Endothelial cell of umbilical vein (primary cell): ENCODE measurements around the gene ADAMTS12. TPM values are rescaled to one million over a fixed set of nuclear protein-coding genes. Genes with fewer than 3 reads are reported as not detected.

Source experiments
- BruUV-seq: library from RNA; stranded (reverse); fragments of 400-500 nt; replicated peaks from 2 replicates; lab custom pipeline; 2021; lab: Mats Ljungman, UMichigan
- CTCF ChIA-PET: fragments of 300-600, 350-600 bp; sonication (Branson Sonifier 250); formaldehyde crosslinking; loops from one replicate; lab custom pipeline; 2021; ENCODE audit warnings: antibody characterized with exemption, inconsistent platforms; lab: Charles Lee
- POLR2A ChIA-PET: fragments of 300-600, 350-600 bp; sonication (Branson Sonifier 250); formaldehyde crosslinking; loops from one replicate; lab custom pipeline; 2021; ENCODE audit warnings: antibody characterized with exemption, inconsistent platforms; lab: Charles Lee
- DNase-seq: peaks from one replicate; pipeline ENCODE4 v3.0.0-alpha.2; 2011; ENCODE audit warnings: low read depth, low spot score
- FAIRE-seq: peaks from 2 replicates; lab custom pipeline; 2011; peaks lifted over from hg19 to GRCh38; lab: Jason Lieb, UNC
- H2AFZ ChIP-seq: 2 replicates; pipeline ENCODE4 v1.6.0; 2012; ENCODE audit warnings: low read depth, low read length, control low read depth, inconsistent platforms
- H3K27ac ChIP-seq: 2 replicates; pipeline ENCODE4 v1.5.1; 2011; ENCODE audit warnings: low read depth, mild to moderate bottlenecking, control low read depth, low read length, moderate library complexity; ENCODE audit not compliant: insufficient read depth
- H3K27me3 ChIP-seq, 2 experiments: 2 replicates each; pipeline versions ENCODE4 v1.6.0 to v1.6.1; 2011; ENCODE audit warnings: low read length in 2 of 2, mixed read lengths in 1 of 2; ENCODE audit not compliant: control insufficient read depth in 2 of 2, insufficient read depth in 2 of 2
- H3K36me3 ChIP-seq, 2 experiments: 2 replicates in 1 of 2; 3 replicates in 1 of 2; pipeline ENCODE4 v1.5.1; 2011; ENCODE audit warnings: low read length in 2 of 2, mild to moderate bottlenecking in 1 of 2, moderate library complexity in 1 of 2; ENCODE audit not compliant: control insufficient read depth in 2 of 2, insufficient read depth in 2 of 2; ENCODE audit errors: extremely low read depth in 1 of 2
- H3K4me1 ChIP-seq: 3 replicates; pipeline ENCODE4 v1.5.1; 2011; ENCODE audit warnings: mild to moderate bottlenecking, low read length; ENCODE audit not compliant: control insufficient read depth, insufficient read depth; ENCODE audit errors: extremely low read depth
- H3K4me2 ChIP-seq: 2 replicates; pipeline ENCODE4 v1.6.1; 2011; ENCODE audit warnings: low read length, control low read depth, mixed read lengths; ENCODE audit not compliant: insufficient read depth
- H3K4me3 ChIP-seq, 3 experiments: fragments of 200-600 bp in 1 of 3; sonication (generic), shearing (Covaris generic) in 1 of 3; replicated peaks in 1 of 3; 2 replicates each; pipeline ENCODE4 v1.5.1; 2011 to 2016; ENCODE audit warnings: control low read depth in 3 of 3, low read length in 3 of 3, mild to moderate bottlenecking in 2 of 3, inconsistent platforms in 1 of 3, low read depth in 1 of 3, moderate library complexity in 1 of 3; ENCODE audit not compliant: insufficient read depth in 1 of 3
- H3K79me2 ChIP-seq: 2 replicates; pipeline ENCODE4 v1.6.0; 2012; ENCODE audit warnings: low read length, inconsistent platforms; ENCODE audit not compliant: control insufficient read depth, insufficient read depth
- H3K9ac ChIP-seq: replicated peaks from 2 replicates; pipeline ENCODE3; 2011; ENCODE audit warnings: low read length, control low read depth; ENCODE audit not compliant: insufficient read depth; ENCODE audit errors: extremely low read depth
- H3K9me1 ChIP-seq: replicated peaks from 3 replicates; pipeline ENCODE4 v1.6.0; 2011; ENCODE audit warnings: mild to moderate bottlenecking, low read length; ENCODE audit not compliant: control insufficient read depth, insufficient read depth; ENCODE audit errors: extremely low read depth
- H3K9me3 ChIP-seq: replicated peaks from 2 replicates; pipeline ENCODE4 v1.5.1; 2012; ENCODE audit warnings: low read length, inconsistent platforms; ENCODE audit not compliant: control insufficient read depth, insufficient read depth
- H4K20me1 ChIP-seq: replicated peaks from 2 replicates; pipeline ENCODE3; 2011; ENCODE audit warnings: mild to moderate bottlenecking, low read length; ENCODE audit not compliant: control insufficient read depth, insufficient read depth; ENCODE audit errors: extremely low read depth
- EZH2 ChIP-seq: IDR thresholded peaks from 2 replicates; pipeline ENCODE4 v1.6.1; 2012; ENCODE audit warnings: borderline replicate concordance, low read depth, mild to moderate bottlenecking, moderate library complexity, low read length, inconsistent platforms; ENCODE audit not compliant: severe bottlenecking
- FOS ChIP-seq: IDR thresholded peaks from 2 replicates; pipeline ENCODE4 v1.6.1; 2011; ENCODE audit warnings: mild to moderate bottlenecking, low read length, moderate library complexity, borderline replicate concordance; ENCODE audit not compliant: insufficient read depth
- GATA2 ChIP-seq: IDR thresholded peaks from 2 replicates; pipeline ENCODE4 v1.7.0; 2011; ENCODE audit warnings: low read depth, mild to moderate bottlenecking, moderate library complexity, mixed read lengths, low read length; ENCODE audit not compliant: insufficient read length, insufficient read depth
- JUN ChIP-seq: IDR thresholded peaks from 2 replicates; pipeline ENCODE4 v1.6.1; 2011; ENCODE audit warnings: borderline replicate concordance, low read depth; ENCODE audit not compliant: insufficient read length, insufficient read depth
- MYC ChIP-seq: IDR thresholded peaks from one replicate; pipeline ENCODE4 v1.6.1; 2011; ENCODE audit warnings: mild to moderate bottlenecking, low read depth, low read length
- POLR2A ChIP-seq: IDR thresholded peaks from 2 replicates; pipeline ENCODE4 v1.6.1; 2012; ENCODE audit warnings: low read depth, mild to moderate bottlenecking, control low read depth, low read length
- POLR2AphosphoS5 ChIP-seq: IDR thresholded peaks from 2 replicates; pipeline ENCODE4 v1.6.1; 2012; ENCODE audit warnings: low read depth, mild to moderate bottlenecking, control low read depth, low read length, moderate library complexity; ENCODE audit not compliant: insufficient read depth
- dilution Hi-C: fragments of 300-500 bp; cut with MboI; formaldehyde crosslinking; loops from one replicate; pipeline ENCODE4 v1.15.0; 2019; ENCODE audit warnings: low sequenced_read_pairs; ENCODE audit not compliant: extremely low pct_ligation_motif_present
- intact Hi-C: fragments of 100-400 bp; cut with micrococcal nuclease; formaldehyde crosslinking; loops from one replicate; pipeline ENCODE4 v1.10.0; 2022
- polyA plus RNA-seq, 4 experiments: library from polyadenylated mRNA; depleted of rRNA in 3 of 4; stranded (reverse) in 3 of 4; unstranded in 1 of 4; fragments of >200 nt; gene quantifications; 2 replicates each; pipeline versions ENCODE4 v1.2.1 to v1.2.3, GENCODE V29; 2011 to 2012; ENCODE audit warnings: missing spikeins in 1 of 4
- total RNA-seq: library from RNA; stranded (reverse); gene quantifications from 2 replicates; pipeline ENCODE4 v1.2.3, GENCODE V29; 2021
- TF ChIP-seq, protein P1 (sequence below), 2 donors: IDR thresholded peaks; 1 replicate in 1 of 2; 2 replicates in 1 of 2; pipeline ENCODE4 v1.5.1; 2011; ENCODE audit warnings: low read length in 2 of 2, mild to moderate bottlenecking in 2 of 2, moderate library complexity in 2 of 2, control low read depth in 1 of 2, inconsistent platforms in 1 of 2, low read depth in 1 of 2; ENCODE audit not compliant: insufficient read depth in 1 of 2; ENCODE audit errors: extremely low read depth in 1 of 2
- TF ChIP-seq, protein P2 (sequence below): IDR thresholded peaks from 2 replicates; pipeline ENCODE4 v1.6.1; 2011; ENCODE audit not compliant: insufficient read depth, insufficient read length

Gene ADAMTS12
- total and polyA plus RNA-seq, 2 donors (not counting 3 experiments of a cell fraction or from before 2014, with no cell fraction given): 0.88 TPM; not detected in 1

DNA sequence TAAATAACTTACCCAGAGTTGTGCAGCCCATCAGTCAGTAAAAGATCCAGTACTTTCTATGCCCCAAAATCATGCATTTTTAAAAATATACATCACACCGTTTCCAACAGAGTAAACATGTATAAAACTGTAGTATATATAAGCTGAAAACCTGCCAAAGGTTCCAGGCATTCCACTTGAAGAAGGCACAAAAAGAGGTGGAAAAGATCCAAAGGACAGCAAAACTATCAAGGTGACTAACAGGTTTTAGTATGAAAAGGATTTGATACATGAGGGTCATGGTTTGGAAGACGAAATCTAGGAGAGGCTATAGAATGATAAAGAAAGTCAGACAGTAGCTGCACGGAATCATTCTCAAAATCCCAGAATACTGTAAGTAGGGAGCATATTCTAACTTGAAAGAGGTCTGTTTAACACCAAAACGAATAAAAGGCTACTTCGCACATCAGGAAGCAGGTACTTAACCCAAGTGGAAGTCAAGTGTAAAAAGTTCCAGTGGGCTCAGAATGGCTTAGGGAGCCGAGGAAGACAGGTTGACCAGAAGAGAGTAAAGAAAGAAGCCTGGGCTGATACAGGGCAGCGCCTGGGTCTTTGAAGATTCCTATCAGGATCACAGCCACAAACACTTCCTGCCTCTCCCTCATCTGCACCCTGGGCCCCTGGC is 207.2 kb downstream of the ADAMTS12 start:
- H3K36me3 ChIP-seq: no peaks in the 10 kb centered on the region
- H3K79me2 ChIP-seq: no peaks in the 10 kb centered on the region
- H3K9me1 ChIP-seq: no peaks in the 10 kb centered on the region
- H3K4me3 ChIP-seq: no peak overlapping the region
- no peak for DNase-seq
- ChIA-PET POLR2A (no interaction called here), CTCF (no interaction called here)
- no peak for TF ChIP-seq POLR2AphosphoS5
- H3K27me3 ChIP-seq: no peaks in the 10 kb centered on the region
- no peaks in the 10 kb centered on the region for H4K20me1 ChIP-seq
- H3K4me1 ChIP-seq: no peaks in the 10 kb centered on the region
- H3K9me3 ChIP-seq: no peaks in the 10 kb centered on the region
- H2AFZ ChIP-seq: no peak overlapping the region
- no peak overlapping the region for H3K4me2 ChIP-seq
- intact Hi-C loops: no loop called here
- H3K9ac ChIP-seq: no peak overlapping the region
- dilution Hi-C loops: no loop called here
- H3K27ac ChIP-seq: no peak overlapping the region
- no peak for FAIRE-seq
- no TSS peak for BruUV-seq

DNA sequence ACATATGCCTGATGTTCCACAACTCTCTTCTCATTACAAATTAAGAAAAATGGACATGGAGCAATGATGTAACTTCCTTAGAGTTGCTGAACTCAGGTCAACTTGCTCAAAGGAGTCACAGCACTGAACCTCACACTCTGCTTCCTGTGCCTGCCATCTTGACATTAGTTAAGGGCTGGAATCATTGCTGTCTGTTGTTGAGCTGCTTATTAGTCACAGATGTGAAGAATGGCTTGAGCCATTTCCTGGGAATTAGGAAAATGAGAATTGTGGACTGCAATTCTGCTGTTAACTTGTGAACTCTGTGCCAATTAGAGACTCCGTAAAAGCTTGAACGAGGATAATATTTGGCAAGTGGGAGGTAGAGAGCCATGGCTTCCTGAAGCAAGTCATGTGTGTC is 212.0 kb downstream of the ADAMTS12 start:
- dilution Hi-C loops: no loop called here
- H3K79me2 ChIP-seq: no peaks in the 10 kb centered on the region
- H4K20me1 ChIP-seq: no peaks in the 10 kb centered on the region
- POLR2A ChIA-PET: no interaction called here
- intact Hi-C loops: no loop called here
- H3K4me1 ChIP-seq: no peaks in the 10 kb centered on the region
- H3K4me2 ChIP-seq: no peak overlapping the region
- FAIRE-seq (no peak), DNase-seq (no peak)
- no TSS peak for BruUV-seq
- CTCF ChIA-PET: no interaction called here
- H3K27me3 ChIP-seq: no peaks in the 10 kb centered on the region
- peak overlapping the region; percentile 10 for H2AFZ ChIP-seq
- H3K36me3 ChIP-seq: no peaks in the 10 kb centered on the region
- no peak overlapping the region for H3K27ac ChIP-seq
- H3K9me1 ChIP-seq: no peaks in the 10 kb centered on the region
- TF ChIP-seq MYC (no peak), EZH2 (no peak), GATA2 (no peak), POLR2A (no peak), JUN (no peak), FOS (no peak), POLR2AphosphoS5 (no peak)
- TF ChIP-seq, protein P1, sequence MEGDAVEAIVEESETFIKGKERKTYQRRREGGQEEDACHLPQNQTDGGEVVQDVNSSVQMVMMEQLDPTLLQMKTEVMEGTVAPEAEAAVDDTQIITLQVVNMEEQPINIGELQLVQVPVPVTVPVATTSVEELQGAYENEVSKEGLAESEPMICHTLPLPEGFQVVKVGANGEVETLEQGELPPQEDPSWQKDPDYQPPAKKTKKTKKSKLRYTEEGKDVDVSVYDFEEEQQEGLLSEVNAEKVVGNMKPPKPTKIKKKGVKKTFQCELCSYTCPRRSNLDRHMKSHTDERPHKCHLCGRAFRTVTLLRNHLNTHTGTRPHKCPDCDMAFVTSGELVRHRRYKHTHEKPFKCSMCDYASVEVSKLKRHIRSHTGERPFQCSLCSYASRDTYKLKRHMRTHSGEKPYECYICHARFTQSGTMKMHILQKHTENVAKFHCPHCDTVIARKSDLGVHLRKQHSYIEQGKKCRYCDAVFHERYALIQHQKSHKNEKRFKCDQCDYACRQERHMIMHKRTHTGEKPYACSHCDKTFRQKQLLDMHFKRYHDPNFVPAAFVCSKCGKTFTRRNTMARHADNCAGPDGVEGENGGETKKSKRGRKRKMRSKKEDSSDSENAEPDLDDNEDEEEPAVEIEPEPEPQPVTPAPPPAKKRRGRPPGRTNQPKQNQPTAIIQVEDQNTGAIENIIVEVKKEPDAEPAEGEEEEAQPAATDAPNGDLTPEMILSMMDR (IDR thresholded peaks at IDR 0.05; ENCODE audit: extremely low read depth in 1 of 2, insufficient read depth in 1 of 2, low read depth in 1 of 2, low read length in 2 of 2): no peak
- TF ChIP-seq, protein P2, sequence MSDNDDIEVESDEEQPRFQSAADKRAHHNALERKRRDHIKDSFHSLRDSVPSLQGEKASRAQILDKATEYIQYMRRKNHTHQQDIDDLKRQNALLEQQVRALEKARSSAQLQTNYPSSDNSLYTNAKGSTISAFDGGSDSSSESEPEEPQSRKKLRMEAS: no peak
- no peak overlapping the region for H3K9ac ChIP-seq
- H3K4me3 ChIP-seq: no peak overlapping the region
- no peaks in the 10 kb centered on the region for H3K9me3 ChIP-seq
